Raji (cell line): ENCODE measurements around the gene WNT6.
A peak's percentile ranks its signal among the peaks of the same experiment; 100 is the strongest.

Experiments used
- POLR2A ChIP-seq: IDR thresholded peaks from 2 replicates; pipeline ENCODE4 v1.6.1; 2011; ENCODE audit warnings: low read depth, low read length, control low read depth; ENCODE audit not compliant: insufficient read depth

Gene WNT6

DNA sequence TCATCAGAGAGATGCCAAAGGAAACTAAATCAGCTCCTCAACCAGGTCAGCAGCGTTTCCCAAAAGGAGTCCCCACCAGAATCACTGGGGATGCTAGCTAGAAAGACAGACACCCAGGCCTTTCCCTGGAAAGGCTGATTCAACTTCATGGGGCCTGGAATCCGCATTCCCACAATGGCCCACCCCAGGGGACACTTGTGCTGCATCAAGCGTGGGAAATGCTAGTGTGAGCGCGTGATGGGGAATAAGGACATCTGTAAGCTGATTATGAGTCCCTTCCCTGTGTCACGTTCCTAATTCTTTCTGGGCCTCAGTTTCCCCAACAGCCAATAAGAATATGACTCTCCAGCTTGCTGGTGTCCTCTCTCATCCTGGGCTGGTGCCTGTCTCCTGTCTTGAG, 18.9 kb downstream of the WNT6 start:
- TF ChIP-seq POLR2A, result no peak

DNA sequence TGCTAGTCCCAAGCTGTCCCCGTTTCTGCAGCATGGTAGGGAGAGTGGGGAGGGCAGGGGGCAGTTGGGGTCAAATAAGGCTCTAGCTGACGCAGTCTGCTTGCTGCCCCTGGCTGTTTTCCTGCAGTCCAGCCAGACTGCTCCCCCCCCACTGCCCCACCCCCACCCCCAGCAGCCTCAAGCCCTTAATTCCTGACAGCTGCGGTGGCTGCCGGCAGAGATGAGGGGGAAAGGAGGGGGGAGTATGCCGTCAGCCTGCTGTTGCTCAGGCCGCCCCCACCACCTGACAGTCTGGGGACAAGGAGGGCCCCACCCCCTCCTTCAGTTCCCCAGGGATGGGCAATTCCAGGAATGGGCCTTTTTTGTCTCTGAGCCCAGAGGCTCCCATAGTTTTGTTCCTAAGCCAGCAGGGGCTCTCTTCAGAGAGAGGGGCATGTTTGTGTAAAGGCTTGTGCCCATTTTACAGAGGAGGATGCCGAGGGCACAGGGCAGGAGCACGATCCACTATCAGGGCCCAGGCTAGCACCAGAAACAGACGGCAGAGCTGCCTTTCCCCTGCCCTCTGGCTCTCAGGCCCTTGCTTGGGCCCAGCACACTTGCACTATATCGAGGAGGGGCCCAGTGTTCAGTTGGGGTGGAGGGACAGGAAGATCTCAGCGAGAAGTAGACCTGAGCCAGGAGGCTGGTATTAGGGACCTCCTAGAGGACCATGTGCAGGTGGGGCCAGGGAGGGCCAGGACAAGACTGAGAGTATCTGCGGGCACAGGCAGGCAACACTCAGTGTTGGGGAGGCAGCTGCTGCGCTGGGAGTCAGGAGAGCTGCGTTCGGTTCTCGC, 19.5 kb downstream of the WNT6 start:
- no peak for TF ChIP-seq POLR2A

DNA sequence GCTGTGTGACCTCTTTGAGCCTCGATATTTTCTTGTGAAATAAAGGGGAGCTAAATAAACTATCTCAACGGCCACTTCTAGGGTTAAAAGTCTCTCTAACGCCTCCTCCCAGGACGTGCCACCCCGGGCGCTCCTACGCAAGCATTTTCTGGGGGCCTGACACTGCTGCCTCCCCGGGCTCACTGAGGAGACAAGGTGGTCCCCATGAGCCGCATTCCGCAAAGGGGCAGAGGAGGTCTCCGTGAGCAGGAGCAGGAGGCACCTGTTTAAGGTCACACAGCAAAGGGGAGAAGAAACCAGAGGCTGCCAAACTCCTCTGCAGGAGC, 20.1 kb downstream of the WNT6 start:
- TF ChIP-seq POLR2A, result no peak

DNA sequence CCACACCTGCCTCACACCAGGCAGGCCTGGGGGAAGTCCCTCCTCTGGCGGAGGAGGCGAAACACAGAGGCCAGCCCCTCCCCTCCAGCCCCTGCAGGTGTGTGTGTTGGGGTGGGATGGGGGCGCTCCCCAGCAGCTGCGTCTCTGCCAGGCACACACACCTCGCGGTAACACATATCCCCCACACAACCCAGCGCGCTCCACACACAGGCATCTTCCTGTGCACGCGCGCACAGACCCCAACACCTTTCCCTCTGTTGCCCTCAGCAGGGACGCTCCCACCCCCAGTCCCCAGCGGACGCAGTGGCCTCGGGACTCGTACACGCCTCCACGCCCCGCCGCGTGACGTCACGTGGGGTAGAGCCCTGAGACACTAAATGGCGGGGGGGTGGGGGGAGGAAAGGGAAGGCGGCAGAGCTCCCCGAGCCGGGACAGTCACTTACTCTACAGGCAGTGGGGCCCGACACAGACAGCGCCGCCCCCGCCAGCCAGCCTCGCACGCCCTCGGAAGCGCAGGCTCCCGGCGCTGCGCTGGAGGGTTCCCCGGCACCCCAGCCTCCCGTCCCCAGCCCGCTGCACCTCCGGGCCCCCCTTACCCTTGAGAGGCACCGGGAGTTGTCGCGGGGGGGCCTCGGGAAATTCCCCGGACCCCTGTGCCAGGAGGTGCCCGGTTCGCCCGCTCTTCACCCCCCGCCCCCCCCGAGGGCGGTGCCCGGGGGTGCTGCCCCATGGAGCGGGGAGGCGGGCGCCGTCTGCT, 20.7 kb downstream of the WNT6 start, which contains the start of gene WNT10A:
TSS of gene WNT10A (plus strand) at position 751 of the 757 bp plus-strand sequence. CDS start 144 bp downstream, outside the sequence.
- peak; percentile 86 for TF ChIP-seq POLR2A

DNA sequence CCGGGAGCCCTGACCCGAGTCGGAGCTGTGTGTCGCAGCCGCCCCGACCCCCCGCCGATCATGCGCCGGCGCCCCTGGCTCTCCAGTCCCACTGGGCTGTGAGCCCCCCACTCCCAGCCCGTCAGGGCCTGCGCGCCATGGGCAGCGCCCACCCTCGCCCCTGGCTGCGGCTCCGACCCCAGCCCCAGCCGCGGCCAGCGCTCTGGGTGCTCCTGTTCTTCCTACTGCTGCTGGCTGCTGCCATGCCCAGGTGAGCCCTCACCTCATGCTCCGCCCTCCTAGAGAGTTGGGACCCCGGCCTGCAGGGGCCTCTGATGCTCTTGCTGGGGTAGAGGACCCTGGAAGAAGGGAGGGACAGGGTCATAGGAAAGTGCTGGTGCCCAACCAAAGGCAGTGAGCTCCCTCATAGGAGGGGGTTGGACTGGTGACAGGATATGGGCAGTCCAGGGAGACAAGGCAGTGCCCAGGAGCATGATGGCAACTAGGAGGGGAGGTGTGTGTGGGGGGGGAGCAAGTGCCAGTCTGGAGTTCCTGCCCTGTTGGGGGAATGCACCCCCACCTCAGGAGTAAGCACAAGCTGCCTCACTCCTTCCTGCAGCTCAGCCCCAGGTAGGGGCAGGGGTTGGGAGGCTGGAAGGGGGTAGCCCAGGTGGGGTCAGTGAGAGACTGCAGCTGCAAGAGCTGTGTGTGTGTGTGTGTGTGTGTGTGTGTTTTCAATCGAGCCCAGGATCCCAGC, 21.4 kb downstream of the WNT6 start:
- TF ChIP-seq POLR2A, result peak; percentile 29; the same call in 1 of the 2 replicates

DNA sequence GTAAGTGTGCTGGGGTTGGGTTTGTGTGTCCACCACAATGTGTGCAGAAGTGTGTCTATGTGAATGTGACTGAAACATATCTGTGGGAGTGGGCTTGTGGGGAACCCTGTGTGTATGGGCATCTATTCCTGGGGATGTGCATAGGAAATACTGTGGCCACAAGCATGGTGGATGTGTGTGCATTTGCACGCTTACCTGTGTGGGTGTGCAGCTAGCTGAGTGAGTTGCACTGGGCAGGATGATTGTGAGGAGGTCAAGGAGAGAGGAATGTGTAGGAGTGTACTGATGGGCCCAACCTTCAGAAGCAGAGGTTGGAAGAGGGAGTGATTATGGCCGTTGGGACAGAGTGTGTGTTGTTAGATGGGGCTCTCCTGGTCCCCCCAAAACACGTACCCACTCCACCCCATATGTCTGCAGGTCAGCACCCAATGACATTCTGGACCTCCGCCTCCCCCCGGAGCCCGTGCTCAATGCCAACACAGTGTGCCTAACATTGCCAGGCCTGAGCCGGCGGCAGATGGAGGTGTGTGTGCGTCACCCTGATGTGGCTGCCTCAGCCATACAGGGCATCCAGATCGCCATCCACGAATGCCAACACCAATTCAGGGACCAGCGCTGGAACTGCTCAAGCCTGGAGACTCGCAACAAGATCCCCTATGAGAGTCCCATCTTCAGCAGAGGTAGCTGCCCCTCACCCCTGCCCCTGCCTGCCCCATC, 22.3 kb downstream of the WNT6 start:
- no peak for TF ChIP-seq POLR2A

DNA sequence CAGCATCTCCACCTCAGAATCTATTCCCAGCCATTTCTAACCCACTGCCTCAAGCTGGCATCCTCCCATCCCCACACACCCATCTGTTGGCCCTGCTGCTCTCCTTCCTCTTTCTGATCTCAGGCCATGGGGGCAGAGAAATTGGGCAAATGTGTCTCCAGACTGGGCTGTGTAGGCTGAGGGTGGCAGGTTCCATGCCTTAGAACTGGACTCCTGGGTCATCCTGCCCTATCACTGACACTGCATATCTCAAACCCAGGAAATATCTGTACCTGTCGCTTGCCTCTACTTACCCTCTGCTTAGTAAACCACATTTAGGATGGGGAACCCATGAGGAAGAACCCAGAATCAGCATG, 22.8 kb downstream of the WNT6 start:
- no peak for TF ChIP-seq POLR2A

DNA sequence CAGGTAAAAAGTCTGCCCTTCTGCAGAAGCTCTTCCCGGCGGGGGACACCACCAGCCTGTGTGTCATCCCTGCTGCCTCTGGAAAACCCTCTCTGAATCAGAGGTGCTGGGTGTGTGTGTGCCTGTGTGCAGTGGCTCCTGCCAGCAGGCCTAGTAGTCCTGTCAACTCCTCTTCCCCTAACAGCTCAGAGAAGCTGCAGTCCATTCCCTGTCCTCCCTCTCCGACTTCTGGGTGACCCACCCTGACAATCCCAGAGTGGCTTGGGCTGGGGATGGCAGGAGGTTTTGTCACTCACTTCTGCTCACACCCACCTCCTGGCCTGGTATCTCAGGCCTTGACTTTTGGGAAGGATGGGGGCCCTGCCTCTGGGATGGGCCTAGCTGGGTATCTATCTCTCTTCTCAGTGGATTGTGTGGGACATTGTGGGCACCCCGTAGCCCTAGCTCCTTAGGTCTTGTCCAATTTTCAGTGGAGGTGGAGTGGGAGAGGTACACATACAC, 23.3 kb downstream of the WNT6 start:
- TF ChIP-seq POLR2A, result no peak

DNA sequence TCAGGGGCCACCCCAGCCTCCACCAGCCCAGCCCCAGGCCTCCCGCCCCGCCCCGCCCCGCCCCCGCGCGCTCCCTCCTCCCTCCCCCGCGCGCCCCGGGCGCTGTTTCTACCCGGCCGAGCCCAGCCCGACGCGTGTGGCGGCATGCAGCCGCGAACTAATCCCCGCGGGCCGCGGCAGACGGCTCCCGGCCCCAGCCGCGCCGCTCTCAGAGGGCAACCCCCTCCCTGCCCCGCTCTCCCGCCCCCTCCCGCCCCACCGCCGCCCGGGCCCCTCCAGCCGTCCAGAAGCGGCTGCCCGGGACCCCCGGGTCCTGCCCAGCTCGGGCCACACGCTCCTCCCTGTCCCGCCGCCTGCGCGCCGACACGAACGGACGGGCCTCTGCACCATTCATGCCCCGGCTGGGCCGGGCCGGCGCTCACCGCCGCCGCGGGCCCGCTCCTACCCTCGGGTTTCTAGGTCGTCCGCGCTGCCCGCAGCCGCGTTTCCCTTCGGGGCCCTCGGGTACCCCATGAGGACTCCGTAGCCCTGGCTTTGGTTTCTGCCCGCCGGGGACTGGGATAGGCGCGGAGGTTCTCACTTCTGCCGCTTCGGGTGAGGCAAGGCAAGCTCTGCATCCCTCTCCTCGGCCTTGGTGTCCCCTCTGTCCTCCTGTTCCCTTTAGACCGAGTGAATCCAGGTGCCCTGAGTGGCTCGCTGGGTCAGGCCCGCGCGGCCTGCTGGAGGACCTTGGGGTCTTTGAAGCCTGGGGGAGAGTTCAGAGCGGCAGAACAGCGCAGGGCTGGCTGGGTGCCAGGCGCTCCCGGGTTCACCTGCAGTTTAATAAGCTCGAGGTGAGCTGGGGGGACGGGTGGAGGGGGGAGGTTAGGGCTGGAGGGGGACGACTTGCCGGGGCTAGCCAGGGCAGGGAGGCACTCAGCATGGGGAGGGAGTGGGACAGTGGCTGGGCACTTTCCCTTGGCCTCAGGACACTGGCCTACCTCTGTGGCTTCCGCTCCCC, 24.2 kb downstream of the WNT6 start:
- TF ChIP-seq POLR2A, result no peak

DNA sequence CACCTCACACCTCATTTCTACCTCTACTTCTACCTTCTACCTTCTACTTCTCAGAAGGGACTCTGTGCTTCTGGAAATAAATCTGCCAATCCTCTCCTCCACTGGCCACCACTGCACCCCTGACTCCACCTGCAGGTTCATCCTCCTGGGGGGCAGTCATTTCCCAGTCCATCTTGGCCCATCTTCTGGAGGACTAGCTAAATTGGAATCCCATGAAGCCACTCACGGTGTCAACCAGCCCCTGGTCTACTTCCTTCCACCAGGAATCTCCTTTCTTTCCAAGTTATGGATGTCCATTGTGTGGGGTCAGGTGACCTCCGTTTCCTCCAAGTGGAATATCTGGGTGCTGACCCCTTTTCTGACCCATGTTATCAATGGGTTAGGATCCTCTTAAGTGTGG, 24.9 kb downstream of the WNT6 start:
- no peak for TF ChIP-seq POLR2A

DNA sequence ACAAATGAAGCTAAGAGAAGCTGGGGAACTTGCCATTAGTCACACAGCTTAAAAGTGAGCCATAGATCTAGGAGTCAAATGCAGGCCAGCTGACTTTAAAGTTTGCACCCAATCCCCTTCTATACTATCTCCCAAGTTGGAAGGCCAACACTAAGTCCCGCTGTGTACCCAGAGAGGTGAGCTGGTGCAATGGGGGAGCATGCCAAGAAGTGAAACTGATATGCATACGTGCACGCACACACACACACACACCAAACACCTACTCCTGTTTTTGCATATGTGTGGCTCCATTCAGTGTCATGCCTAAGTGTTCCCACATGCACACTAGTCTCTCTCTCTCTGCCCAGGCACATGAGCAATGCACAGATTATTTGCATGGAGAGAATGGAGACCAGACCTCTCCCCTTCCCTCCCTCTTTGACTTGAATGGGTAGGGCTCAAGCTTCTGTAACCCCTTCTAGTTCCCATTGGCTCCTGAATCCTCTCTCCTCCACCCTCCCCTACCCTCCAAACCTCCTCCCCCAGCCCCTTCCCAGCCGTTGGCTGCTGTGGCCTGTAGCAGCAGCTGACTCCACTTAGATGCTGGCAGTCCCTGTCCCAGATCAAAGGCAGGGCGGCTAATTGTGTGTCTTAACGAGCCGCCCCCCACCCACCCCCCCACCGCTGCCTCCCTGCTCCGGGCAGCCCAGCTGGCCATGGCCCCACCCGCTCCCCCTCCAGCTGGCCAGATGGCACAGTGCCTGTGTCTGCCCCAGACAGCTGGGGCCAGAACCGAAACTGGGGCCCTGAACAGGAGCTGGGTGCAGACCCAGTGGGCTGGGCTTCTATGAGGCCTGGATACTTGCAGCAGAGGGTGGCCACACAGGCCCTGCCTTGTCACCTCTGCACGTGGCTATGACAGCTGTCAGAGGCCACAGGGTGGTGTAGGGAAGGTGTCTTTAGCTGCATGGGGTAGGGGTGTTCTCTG, 26.7 kb downstream of the WNT6 start:
- TF ChIP-seq POLR2A, result peak; percentile 79

DNA sequence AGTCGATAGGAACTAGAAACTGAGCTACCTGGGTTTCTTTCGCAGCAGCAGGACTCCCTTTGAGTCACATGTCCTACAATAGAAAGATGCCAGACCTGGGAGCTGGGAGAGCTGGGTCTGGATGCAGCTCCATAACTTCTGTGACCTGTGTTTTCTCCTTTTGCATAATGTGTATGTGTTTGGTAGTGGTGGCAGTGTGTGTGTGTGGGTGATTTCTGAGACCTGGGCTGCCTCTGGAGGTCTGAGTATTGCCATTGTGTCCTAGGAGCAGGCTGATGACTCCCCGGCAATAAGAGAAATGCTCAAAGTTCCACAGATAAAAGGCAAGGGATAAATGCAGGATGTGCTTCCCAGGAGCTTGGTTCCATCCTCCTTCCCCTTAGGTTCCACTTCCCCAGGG, 27.5 kb downstream of the WNT6 start:
- no peak for TF ChIP-seq POLR2A

DNA sequence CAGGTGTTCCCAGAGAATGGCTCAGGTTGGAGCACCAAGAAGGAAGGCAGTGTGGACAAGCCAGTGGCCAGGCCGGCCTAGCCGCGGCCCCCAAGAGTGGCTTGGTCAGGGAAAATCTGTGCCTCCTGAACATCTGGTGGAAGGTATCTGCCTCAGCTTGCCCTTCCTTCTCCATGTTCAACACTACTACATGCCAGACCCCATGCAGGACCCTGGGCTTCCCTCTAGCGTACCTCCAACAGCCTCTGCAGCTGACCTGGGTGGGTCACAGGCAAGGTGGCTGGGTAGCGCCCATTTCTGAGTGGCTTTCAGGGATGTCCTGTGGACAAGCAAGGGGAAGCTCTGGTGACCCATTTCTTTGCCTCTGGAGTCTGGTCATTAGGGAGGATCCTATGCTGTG, 28.7 kb downstream of the WNT6 start:
- no peak for TF ChIP-seq POLR2A
